CD4-positive, alpha-beta T cell (primary cell): Measurements from ENCODE around the gene CCSER1. TPM values are rescaled to one million over a fixed set of nuclear protein-coding genes. Genes with fewer than 3 reads are reported as not detected.
A peak's percentile ranks its signal among the peaks of the same experiment; 100 is the strongest.

Experiments used
- ATAC-seq: fragments of 200-7000 bp; cut with Tn5 transposase; one replicate; pipeline ENCODE4 v1.10.0; 2022; ENCODE audit warnings: mild to moderate bottlenecking; ENCODE audit not compliant: poor library complexity
- CTCF ChIA-PET: fragments of 350-600 bp; sonication (Branson Sonifier 250); formaldehyde crosslinking; loops from one replicate; lab custom pipeline; 2021; ENCODE audit warnings: antibody characterized with exemption, inconsistent platforms; lab: Charles Lee
- POLR2A ChIA-PET: fragments of 350-600 bp; sonication (Branson Sonifier 250); formaldehyde crosslinking; loops from one replicate; lab custom pipeline; 2021; ENCODE audit warnings: antibody characterized with exemption, inconsistent platforms; lab: Charles Lee
- DNase-seq, 14 experiments: peaks; one replicate each; pipeline ENCODE4 v3.0.0-alpha.2; 2013 to 2020; ENCODE audit warnings: mixed read lengths in 2 of 14
- H3K27ac ChIP-seq, 2 donors: one replicate each; pipeline versions ENCODE4 v1.5.1 to v1.7.0; 2013; ENCODE audit warnings: low read length in 2 of 2, low read depth in 1 of 2, mild to moderate bottlenecking in 1 of 2
- H3K27me3 ChIP-seq, 2 experiments: 1 replicate in 1 of 2; 2 replicates in 1 of 2; pipeline versions ENCODE4 v1.6.1 to v1.7.0; 2013; ENCODE audit warnings: low read length in 2 of 2, control low read depth in 1 of 2, mild to moderate bottlenecking in 1 of 2, moderate library complexity in 1 of 2; ENCODE audit not compliant: insufficient read depth in 2 of 2, control insufficient read depth in 1 of 2
- H3K36me3 ChIP-seq: one replicate; pipeline ENCODE4 v1.6.1; 2013; ENCODE audit warnings: low read length, control low read depth; ENCODE audit not compliant: insufficient read depth
- H3K4me1 ChIP-seq: one replicate; pipeline ENCODE4 v1.6.1; 2013; ENCODE audit warnings: low read length, control low read depth; ENCODE audit not compliant: insufficient read depth
- H3K4me3 ChIP-seq: one replicate; pipeline ENCODE4 v1.5.1; 2013; ENCODE audit warnings: mild to moderate bottlenecking, low read length, moderate library complexity
- H3K9me3 ChIP-seq, 2 experiments: 1 replicate in 1 of 2; 2 replicates in 1 of 2; pipeline versions ENCODE4 v1.6.1 to v1.7.0; 2013; ENCODE audit warnings: low read length in 2 of 2, mild to moderate bottlenecking in 2 of 2, control low read depth in 1 of 2, moderate library complexity in 1 of 2; ENCODE audit not compliant: control insufficient read depth in 1 of 2, insufficient read depth in 1 of 2
- H3K27ac Mint-ChIP-seq: one replicate; pipeline ENCODE4 v1.8.0; 2020; ENCODE audit warnings: mixed read lengths
- H3K27me3 Mint-ChIP-seq: one replicate; pipeline ENCODE4 v1.8.0; 2021; ENCODE audit warnings: mixed read lengths
- H3K36me3 Mint-ChIP-seq: one replicate; pipeline ENCODE4 v1.8.0; 2021; ENCODE audit warnings: low read depth, mixed read lengths
- H3K4me1 Mint-ChIP-seq: one replicate; pipeline ENCODE4 v1.8.0; 2021; ENCODE audit warnings: low read depth, mixed read lengths
- H3K4me3 Mint-ChIP-seq: one replicate; pipeline ENCODE4 v1.8.0; 2020; ENCODE audit warnings: mild to moderate bottlenecking, mixed read lengths
- H3K9me3 Mint-ChIP-seq: one replicate; pipeline ENCODE4 v1.8.0; 2020; ENCODE audit warnings: mixed read lengths
- intact Hi-C, 2 experiments: fragments of 100-400 bp; cut with DNase I in 1 of 2; cut with micrococcal nuclease in 1 of 2; formaldehyde crosslinking; loops; one replicate each; pipeline versions ENCODE4 v1.15.1 to v1.9.0; 2023 to 2025; cut with DNase I, micrococcal nuclease
- total RNA-seq, 174 experiments: library from RNA in 2 of 174; stranded (reverse) in 2 of 174; gene quantifications; one replicate each; pipeline ENCODE4 v1.2.3 and lab custom pipeline; 2021 to 2026
- TF ChIP-seq, protein P1 (sequence below): fragments of 200-600 bp; IDR thresholded peaks from one replicate; pipeline ENCODE4 v1.8.0; 2022; ENCODE audit warnings: antibody characterized with exemption, mild to moderate bottlenecking

The CCSER1 gene
- total RNA-seq, 2 experiments from 2014 or later, result 0.36 to 0.71 TPM

DNA sequence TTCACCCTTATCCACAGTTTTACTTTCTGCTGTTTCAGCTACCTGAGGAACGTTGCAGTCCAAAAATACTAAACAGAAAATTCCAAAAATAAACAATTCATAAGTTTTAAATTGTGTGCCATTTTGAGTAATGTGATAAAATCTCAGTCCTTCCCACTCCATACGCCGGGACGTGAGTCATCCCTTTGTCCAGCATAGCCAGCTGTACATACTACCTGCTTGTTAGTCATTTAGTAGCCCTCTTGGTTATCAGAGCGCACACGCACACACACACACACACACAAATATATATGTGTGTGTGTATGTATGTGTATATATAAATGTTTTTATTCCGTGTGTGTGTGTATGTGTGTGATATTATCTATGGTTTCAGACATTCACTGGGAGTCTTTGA, 4.8 kb upstream of the CCSER1 start:
- intact Hi-C loops, result no loop called here
- Histone ChIP-seq H3K9me3 (peaks cover 0 to 4% of the 10 kb centered on the region in 2 experiments), H3K4me1 (peaks cover 7% of the 10 kb centered on the region), H3K4me3 (no peak overlapping the region), H3K27me3 (peaks cover 12 to 14% of the 10 kb centered on the region in 2 experiments), H3K27ac (no peak overlapping the region), H3K36me3 (no peaks in the 10 kb centered on the region)
- Mint-ChIP-seq H3K4me3 (no peak overlapping the region), H3K9me3 (no peaks in the 10 kb centered on the region), H3K27me3 (peaks cover 41% of the 10 kb centered on the region), H3K27ac (no peak overlapping the region), H3K4me1 (peaks cover 11% of the 10 kb centered on the region), H3K36me3 (no peaks in the 10 kb centered on the region)
- ATAC-seq (no peak), DNase-seq (no peak)
- TF ChIP-seq, protein P1, sequence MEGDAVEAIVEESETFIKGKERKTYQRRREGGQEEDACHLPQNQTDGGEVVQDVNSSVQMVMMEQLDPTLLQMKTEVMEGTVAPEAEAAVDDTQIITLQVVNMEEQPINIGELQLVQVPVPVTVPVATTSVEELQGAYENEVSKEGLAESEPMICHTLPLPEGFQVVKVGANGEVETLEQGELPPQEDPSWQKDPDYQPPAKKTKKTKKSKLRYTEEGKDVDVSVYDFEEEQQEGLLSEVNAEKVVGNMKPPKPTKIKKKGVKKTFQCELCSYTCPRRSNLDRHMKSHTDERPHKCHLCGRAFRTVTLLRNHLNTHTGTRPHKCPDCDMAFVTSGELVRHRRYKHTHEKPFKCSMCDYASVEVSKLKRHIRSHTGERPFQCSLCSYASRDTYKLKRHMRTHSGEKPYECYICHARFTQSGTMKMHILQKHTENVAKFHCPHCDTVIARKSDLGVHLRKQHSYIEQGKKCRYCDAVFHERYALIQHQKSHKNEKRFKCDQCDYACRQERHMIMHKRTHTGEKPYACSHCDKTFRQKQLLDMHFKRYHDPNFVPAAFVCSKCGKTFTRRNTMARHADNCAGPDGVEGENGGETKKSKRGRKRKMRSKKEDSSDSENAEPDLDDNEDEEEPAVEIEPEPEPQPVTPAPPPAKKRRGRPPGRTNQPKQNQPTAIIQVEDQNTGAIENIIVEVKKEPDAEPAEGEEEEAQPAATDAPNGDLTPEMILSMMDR, result no peak
- CTCF ChIA-PET, result no interaction called here
- POLR2A ChIA-PET, result no interaction called here

DNA sequence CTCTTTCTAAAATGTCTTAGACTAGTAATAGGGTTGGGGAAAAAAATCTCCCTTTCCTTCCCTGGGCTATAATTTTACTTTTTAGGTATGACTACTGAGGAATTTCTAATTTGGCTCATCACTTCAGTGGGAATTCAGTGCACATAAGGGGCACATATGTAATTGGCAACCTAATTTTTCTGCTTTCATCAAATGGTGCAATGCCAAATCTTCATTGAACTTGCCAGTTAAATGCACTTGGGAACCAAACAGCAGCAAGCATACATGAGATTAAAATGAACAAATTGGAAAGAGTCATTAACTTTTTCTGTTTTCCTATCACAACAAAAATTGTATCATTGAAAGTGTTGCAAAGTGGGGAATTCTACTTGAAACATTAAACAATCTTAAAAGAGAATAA, 2.9 kb upstream of the CCSER1 start:
- Mint-ChIP-seq H3K4me1 (peaks cover 24% of the 10 kb centered on the region), H3K4me3 (no peak overlapping the region), H3K27me3 (peaks cover 54% of the 10 kb centered on the region), H3K27ac (no peak overlapping the region), H3K9me3 (no peaks in the 10 kb centered on the region), H3K36me3 (no peaks in the 10 kb centered on the region)
- no peak overlapping the region for H3K4me3 ChIP-seq
- no peak for DNase-seq
- H3K27ac ChIP-seq, result no peak overlapping the region
- ChIA-PET CTCF (no interaction called here), POLR2A (no interaction called here)
- peaks cover 13% of the 10 kb centered on the region for H3K4me1 ChIP-seq
- peaks cover 19 to 26% of the 10 kb centered on the region in 2 experiments for H3K27me3 ChIP-seq
- TF ChIP-seq, protein P1, result no peak
- no peaks in the 10 kb centered on the region for H3K36me3 ChIP-seq
- ATAC-seq, result no peak
- intact Hi-C loops, result no loop called here
- H3K9me3 ChIP-seq, result peaks cover 0 to 6% of the 10 kb centered on the region in 2 experiments

DNA sequence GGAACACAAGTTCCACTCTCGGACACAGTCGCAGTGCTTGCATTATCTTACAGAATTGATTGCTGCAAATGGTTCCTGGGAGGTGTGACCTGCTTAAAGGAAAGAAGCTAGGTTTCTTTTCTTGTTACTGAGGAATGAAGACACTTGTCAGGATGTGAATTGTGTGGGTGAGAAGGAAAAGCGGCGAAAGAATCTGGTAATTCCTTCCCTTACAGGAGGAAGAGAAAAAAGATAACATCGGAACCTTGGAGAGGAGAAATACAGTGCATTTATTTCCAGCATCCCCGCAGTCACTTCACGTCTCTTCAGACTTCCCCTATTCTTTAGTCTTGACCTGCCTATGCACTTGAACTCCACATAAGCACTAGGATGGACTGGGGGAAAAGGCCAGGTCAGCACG, 389 bp upstream of the CCSER1 start:
- no peaks in the 10 kb centered on the region for H3K36me3 ChIP-seq
- H3K27ac ChIP-seq, result no peak overlapping the region
- H3K27me3 Mint-ChIP-seq, result peaks cover 62% of the 10 kb centered on the region
- peaks cover 25% of the 10 kb centered on the region for H3K4me1 Mint-ChIP-seq
- H3K27ac Mint-ChIP-seq, result no peak overlapping the region
- ATAC-seq (no peak), DNase-seq (no peak)
- TF ChIP-seq, protein P1, result no peak
- H3K9me3 ChIP-seq, result peaks cover 0 to 9% of the 10 kb centered on the region in 2 experiments
- H3K4me3 ChIP-seq, result peak overlapping the region; percentile 2
- intact Hi-C loops, result no loop called here
- H3K4me1 ChIP-seq, result peaks cover 13% of the 10 kb centered on the region
- ChIA-PET CTCF (no interaction called here), POLR2A (no interaction called here)
- H3K9me3 Mint-ChIP-seq, result no peaks in the 10 kb centered on the region
- H3K36me3 Mint-ChIP-seq, result no peaks in the 10 kb centered on the region
- H3K27me3 ChIP-seq, result peaks cover 19 to 32% of the 10 kb centered on the region in 2 experiments
- peak overlapping the region; percentile 60 for H3K4me3 Mint-ChIP-seq
